Stimulated activated CD8-positive, alpha-beta memory T cell treated with anti-CD3 and anti-CD28 coated beads, Interleukin-12 subunit alpha, Interleukin-12 subunit beta, amount 100 ng/mL, for 4 hours (primary cell): ENCODE data around the gene CARMIL1.

ENCODE experiments used
- DNase-seq: peaks from one replicate; pipeline ENCODE4 v3.0.0-alpha.2; 2020; ENCODE audit warnings: low read depth

Gene CARMIL1

DNA sequence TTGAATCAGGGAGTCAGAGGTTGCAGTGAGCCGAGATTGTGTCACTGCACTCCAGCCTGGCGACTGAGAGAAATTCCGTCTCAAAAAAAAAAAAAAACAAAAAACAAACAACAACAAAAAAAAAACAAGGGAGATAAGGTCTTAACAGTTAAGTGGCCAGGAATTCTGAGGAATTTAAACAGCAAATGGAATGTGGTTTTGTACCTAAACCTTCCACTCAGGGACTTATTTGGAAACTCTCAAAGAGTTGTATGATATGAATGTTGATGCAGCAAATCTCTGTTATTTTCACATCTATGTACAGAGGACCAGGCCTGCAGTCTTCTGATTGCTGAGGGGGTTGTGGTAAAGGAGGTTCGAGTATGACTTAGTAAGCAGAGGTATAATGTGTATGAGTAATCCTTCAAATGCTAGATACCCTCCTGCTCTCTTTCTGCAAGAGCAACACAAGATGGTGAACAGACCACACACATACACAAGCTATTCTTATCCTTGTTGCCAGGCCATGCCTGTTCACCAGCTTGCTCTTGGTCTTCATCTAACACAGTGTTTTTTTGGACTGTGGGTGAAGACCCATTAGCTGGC is 197.9 kb downstream of the CARMIL1 start:
- DNase-seq: no peak

DNA sequence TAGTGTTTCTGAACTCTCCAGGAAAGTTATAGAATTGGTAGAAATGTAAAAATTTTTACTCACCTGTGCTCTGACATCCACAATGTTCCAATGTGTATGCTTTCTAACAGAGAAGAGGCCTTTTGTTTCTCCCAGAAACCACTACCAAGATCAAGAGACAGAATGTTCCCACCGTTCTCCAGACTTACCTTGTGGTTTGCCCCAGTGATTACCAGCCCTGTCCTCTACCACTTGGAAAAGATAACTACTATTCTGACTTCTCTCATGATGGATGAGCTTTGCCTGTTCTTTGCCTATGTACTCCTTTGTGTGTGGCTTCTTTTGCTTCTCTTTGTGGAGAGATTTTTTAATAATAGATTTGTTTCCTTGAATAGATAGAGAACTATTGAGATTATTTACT is 199.8 kb downstream of the CARMIL1 start:
- DNase-seq: no peak

DNA sequence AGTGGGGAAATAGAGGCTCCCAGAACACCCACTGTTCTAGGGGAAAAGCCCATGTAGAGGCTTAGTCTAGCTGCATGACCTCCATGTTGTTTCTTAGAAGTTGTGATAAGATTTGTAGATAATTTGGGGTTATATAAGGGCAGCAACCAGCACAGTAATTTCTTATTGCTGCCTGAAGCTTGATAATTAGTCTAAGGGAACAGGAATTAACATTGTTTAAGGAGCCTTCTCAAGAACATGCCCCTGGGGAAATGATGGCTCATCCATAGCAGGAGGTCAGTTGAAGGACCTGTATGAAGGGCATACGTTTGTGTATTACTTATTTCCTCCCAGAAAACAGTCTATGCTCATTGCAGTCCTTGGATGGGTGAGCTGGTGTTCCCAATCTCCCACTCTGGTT is 202.1 kb downstream of the CARMIL1 start:
- DNase-seq: no peak

DNA sequence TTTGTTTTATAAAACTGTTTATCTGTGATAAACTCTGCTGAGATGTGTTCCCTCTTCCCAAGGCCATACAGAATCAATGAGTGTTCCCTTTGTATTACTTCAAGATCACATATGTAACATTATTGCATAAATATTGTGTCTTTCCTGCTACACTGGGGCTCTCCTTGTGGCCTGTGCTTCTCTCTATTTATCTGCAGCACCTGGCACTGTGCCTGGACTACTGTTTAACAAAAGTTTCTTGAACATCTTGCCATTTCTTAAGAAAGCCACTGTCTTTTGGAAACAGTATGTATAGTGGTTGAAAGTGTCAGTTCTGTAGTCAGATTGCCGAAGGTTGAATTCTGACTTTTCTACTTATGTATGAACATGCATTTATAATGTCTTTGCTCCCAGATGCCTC is 203.8 kb downstream of the CARMIL1 start:
- DNase-seq: no peak

DNA sequence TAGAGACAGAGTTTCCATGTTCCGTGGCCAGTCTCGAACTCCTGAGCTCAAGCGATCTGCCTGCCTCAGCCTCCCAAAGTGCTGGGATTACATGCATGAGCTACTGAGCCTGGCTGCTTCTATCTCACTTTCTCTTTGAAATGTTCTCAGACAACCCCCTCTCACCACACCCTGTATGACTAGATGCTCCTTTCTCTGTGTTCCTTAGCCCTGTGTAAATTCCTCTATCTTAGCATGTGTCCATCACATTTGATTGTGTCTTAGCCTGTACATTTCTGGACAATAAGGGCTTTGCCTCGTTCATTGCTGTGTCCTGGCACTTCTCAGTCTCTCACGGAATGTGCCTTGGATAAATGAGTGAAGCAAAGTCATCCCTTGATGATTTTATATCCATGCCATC is 204.8 kb downstream of the CARMIL1 start:
- no peak for DNase-seq

DNA sequence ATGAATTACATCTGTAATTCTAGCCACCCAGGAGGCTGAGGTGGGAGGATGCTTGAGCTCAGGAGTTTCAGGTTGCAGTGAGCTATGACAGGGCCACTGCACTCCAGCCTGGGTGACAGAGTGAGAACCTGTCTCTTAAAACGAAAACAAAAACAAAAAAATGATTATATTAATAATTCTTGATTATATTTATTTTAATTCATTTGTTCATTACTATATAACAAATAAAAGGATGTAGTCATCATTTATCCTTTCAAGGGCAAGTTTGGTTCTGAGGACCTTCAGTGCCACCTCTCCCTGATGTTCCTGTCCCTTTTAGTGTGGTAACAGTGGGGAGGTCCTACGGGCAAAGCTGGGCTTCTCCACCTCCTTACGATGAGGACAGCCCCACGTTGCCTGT is 205.7 kb downstream of the CARMIL1 start:
- no peak for DNase-seq

DNA sequence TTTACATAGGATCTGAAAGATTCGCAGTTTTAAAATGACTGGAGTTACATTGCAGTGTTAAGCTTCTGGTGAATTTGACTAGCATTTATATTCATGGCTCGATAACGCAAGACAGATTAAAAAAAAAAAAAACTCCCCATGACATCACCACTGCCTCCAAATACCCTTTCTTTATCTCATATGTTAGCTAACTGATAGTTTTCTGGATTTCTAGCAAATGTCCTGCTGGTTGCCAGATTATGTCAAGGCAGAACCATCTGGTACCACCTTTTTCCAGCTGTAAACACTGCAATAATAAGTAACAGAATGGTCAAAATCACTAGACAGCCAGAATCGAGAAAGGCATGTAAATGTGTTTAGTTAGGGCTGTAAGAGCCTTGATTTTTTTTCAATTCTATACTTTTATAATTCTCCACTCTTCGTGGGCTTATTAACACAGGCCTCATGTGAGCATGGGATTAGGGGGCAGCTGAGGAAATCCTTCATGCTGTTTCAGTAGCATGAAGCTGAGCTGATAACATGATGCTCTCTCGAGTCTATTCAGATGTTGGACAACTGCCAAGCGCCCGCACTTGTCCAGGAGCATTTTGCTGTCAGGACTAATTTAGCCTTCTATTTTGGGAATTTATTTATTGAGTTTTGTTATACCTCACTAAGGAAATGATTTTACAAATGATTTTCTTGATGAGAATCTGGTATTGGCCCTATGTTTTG is 206.8 kb downstream of the CARMIL1 start:
- no peak for DNase-seq

DNA sequence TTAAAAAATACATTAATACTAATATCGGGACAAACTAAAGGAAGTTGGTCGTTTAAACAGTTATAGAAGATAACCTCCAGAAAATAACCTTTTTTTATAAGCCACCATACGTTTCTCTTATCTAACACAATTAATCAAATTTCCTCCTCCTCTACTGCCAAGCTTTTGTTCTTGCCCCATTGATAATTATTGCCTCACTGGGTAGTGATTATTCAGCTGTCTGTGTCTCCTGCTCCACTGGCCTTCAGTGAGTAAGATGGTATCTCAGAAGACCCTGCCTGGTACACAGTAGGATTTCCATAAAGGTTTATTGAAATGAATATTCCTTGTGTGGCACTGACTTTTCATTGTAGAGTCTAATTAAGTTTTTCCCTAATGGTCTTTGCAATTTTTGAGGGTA is 207.4 kb downstream of the CARMIL1 start:
- no peak for DNase-seq

DNA sequence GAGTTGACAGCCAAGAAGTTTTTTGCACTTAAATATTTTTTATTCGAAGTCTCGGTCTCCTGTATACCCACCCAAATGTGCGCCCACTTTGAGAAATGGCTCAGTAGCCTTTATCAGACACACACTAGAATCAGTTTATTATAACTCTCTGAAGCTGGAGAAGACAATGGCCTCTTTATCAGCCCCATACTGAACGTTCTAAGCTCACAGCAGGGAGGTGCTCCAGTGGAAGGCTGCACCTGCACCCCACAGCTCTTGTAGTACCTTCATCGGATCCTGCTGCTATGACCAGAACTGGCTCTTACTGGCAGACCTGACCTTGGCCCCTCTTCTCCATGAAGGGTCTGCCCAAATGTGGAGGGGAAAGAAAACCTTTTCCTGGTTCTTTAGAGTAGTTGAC is 207.8 kb downstream of the CARMIL1 start:
- no peak for DNase-seq

DNA sequence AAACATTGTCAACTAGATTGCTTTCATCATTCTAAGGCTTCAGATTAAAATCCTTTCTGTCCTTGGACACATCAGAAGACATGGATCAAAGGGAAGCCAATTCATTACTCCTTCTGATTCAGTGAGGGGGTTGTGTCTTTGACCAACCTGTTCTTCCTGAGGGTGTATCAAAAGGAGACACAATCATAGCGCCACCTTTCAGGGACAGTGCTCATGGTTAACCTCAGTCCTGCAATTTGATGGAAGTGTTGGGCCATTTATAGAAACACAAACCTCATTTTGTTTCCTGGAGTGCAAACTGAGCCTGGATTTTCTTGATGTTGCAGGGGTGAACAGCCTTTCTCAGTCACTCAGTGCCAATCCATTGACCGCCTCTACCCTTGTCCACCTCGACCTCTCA is 209.0 kb downstream of the CARMIL1 start:
- DNase-seq: no peak

DNA sequence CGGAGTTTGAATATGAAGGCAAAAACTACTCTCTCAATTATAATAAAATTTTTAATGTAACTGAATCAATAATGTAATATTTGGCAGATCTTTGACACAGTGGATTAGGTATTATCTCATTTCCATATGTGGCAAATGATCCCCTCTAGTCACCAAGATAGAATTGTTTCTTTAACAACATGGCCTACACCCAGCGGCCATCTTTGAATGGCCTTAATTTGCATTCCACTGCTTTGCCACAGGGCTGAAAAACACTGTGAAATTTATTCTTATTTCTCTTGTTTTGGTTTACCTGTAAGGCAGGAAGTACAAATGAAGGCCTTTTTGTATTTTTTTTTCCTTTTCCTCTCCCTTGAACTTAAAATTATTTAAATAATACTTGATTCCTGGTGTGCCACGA is 210.2 kb downstream of the CARMIL1 start:
- no peak for DNase-seq

DNA sequence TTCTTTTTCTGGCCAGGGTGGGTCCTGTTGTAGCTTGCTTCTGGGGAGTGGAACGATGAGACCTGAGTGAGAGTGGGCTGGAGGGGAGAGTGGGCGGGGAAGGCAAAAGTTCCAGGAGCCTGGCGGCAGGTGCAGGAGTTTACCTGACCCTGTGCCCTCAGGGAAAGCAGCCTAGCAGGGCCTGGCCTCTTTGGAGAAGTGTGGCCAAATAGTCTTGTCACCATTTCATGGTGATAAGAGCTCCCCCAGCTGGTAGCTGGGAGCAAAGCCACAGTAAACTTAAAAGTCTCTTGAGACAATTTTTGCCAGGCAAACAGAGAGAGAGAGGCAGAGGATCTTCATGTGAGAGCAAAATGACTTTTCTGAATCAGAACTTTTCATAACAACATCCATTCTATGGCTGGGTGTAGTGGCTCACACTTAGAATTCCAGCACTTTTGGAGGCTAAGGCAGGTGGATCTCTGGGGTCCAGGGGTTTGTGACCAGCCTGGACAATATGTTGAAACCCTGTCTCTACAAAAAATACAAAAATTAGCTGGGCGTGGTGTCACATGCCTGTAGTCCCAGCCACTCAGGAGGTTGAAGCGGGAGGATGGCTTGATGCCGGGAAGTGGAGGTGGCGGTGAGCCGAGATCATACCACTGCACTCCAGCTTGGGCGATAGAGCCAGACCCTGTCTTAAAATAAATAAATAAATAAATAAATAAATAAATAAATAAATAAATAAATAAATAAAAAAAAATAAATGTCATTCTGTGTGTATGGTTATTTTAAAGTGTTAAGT is 211.0 kb downstream of the CARMIL1 start:
- peak; percentile 36 for DNase-seq

DNA sequence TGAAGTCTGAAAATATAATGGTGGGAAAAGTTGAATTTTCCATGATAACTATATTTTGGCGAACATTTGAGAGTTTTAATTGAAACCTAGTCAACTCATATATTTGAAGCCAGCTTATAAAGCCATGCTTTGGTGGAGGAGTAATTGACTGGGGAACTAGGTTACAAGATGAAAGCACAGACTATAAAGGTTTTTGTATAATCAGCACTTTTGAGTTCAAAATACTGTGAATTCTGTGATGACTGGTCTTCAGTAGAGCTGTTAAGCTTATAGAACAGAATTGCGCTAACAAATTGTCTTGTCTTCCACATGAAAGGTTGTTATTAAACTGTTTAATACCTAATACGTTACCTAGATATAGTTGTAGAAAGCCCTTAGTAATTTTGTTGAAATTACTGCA is 213.8 kb downstream of the CARMIL1 start:
- DNase-seq: no peak

DNA sequence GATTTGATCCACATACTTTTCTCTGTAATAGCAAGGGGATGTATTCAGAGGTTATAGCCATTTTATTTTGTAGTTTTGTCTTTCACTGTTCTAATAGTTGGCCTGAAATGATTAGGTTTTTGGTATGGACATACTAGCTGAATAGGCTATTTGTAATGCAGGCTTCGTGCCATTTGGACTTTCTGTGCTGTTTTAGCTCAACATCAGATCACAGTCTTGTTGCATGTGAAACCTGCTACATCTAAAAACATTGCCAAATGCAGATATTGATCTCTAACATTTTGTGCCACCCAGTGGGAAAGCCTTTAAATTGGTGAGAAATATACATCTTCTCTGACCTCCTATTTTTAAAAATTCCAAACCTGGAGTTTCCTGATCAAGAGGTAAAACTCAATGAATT is 215.3 kb downstream of the CARMIL1 start:
- DNase-seq: no peak

DNA sequence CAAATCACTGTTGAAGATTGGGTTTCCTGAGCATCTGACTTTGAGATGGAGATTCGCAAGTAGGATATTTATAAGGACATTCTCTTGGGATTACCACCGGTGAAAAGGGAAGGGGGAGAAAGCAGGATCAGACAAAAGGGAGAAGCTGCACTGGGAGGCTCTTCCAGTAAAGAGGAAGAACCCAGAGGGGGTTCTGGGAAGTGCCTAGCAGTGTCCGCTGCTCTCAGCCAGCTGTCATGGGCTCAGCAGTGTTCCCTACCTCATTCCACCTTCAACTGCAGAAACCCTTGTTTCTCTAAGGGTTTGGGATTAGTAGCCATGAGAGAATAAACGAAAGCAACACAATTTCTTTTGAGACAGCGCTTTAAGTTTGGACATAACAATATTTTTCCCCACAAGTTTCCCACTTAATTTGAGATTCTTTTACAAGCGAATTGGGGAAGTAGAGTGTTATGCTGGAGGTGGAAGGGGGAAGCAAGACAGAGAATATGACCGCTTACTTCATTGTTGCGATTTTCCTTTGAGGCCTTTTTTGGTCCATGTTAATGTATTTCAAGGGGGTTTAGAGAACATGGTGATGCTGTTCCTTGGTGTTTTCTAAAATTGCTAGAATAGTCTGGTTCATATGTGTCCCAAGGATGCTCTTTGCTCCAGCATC is 218.3 kb downstream of the CARMIL1 start:
- DNase-seq: no peak

DNA sequence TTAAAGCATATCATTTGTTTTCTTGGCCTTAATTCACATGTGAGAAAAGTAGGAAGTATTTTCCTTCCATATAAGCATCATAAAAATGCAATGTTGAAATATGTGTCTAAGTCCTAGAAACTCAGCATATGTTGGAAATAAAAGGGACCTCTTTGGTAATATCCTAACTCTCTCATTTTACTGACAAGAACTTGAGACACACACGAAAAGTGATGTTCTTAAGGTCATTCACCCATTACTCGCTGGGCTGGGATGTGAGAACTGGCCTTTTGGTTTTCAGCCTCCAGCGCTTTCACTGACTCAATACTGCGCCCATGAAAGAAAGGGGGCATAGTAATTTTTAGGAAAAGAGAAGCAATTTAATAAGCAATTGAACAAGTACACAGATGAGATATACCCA is 219.3 kb downstream of the CARMIL1 start:
- no peak for DNase-seq

DNA sequence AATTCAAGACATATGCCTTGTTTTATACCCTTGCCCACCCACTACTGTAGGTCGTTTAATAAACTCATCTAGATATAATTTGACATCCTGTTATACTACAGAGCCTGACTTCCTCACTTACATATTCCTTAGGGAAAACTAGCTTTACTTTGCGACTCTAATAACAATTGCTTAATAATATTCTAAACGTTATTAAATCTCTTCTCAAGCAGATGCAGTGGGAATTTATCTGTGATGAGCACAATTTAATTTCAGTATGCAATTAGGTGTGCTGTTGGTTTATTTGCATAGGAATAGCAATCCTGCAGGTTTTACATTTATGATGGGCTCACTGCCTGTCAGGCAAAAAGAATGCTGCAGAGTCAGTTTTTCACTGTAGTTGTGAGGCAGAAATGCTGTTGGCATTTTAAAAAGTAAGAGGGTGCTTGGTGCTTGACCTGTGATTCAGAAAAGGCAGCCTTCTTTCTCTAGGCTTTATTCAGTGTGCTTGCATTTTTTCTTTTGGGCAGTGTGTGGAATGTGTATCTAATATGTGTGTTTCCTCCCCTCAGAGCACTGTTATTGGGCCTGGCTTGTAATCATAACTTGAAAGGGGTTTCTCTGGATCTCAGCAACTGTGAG is 220.6 kb downstream of the CARMIL1 start:
- no peak for DNase-seq

DNA sequence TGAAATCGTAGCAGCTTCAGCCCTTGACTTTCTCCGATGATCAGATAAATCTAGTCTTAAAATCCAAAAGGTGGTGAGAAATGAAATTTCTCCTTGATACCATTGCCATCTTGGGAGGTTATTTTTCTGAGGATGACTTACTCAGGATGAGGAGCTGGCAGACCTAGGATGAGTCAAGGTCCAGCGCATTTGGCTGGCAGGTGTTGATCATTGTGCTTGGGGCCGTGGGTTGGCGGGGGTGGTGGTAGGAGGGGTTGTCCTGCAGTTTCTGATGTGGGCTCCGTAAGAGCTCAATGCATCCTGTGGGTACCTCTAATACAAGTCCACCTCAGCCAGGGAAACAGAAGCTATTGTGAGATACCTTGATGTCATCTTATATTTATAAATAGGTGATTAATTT is 224.5 kb downstream of the CARMIL1 start:
- DNase-seq: no peak

DNA sequence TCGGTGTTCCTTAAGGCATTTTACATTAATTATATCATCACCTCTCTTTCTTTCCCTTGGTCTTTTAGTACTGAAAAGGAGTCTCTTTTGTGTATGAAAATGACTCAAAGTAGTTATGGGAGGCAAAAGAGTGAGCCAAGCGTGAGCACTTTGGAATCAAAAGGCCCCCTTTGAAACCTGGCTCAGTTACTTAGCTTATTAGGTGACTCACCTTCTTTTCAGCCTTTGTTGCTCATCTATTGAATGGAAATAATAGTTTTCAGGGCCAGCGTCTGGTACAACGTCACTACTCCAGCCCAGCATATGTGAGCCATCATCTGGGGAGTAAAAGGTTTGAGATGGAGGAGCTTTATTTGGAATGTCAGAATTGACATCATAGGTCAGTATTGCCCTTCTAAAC is 225.5 kb downstream of the CARMIL1 start:
- no peak for DNase-seq

DNA sequence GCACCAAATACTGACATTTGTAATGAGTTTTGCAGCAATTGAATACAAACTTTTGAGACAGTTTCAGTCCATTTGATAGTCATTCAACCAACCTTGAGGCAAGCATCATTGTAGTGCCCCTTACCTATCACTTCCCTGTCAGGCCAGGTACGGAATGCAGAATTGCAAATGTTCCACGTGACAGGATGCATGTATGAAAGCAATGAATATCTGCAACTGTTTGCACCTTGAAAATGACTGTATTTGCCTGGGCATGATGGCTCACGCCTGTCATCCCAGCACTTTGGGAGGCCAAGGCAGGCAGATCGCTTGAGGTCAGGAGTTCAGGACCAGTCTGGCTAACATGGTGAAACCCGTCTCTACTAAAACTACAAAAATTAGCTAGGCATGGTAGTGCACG is 226.8 kb downstream of the CARMIL1 start:
- DNase-seq: no peak

DNA sequence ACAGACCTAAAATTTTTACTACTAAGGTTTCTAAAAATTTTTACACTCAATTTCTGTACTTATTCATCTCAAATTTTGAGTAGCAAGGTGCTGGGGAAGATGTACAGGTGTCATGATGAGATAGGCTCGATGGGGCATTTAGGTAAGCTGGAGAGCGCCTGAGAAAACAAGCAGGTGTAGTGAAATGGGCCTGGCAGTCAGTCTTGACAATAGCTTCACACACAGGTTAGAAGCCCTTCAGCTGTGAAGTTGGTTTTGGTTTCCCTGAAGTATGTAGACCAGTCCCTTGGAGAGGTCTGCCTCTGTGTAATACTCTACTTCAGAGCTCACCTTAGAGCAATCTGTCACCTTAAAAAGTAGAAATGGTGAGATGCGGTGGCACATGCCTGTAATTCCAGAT is 228.9 kb downstream of the CARMIL1 start:
- no peak for DNase-seq

DNA sequence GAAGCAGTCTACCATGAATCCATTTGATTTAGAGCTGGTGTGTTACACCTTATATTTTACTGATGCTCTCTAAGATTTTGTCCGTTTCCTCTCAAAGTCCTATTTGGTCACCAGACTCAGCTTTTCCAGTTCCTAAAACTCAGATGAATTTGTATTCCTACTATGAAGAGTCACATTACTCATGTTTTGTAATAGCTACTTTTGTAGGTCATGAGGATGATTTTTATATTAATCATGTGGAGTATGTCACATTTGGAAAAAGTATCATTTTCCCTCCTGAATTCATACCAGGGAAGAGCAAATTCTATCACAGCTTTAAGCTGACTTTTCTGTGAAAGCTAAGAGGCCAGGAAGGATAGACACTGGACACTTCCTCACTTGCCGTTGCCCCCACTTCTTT is 232.2 kb downstream of the CARMIL1 start:
- no peak for DNase-seq

DNA sequence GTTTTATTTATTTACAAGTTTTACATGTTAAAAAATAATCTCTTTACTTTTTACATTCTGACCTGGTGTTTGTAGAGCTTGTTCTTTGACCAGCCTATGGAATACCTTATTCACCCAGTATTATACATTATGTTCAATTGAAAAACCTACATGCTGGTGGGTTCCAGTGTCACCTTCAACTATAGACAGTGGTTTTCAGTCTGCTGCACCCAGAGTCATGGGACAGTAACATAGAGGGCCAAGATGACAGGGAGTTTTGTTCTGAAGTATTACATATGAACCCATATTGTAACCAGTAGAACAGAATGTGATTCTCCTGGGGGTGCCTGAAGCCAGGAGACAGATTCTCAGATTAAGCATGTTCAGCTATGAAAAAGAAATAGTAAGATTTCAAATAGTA is 233.4 kb downstream of the CARMIL1 start:
- DNase-seq: no peak
